Measurements from ENCODE around the gene SAMD11.
"Not testable (repeated sequence)": the region's sequence is repeated elsewhere in the genome, so short reads cannot be mapped to it uniquely, and the experiment has no call there.

- not testable (repeated sequence) for TF ChIP-seq CTCF (IDR thresholded peaks at IDR 0.05); EZH2 (IDR thresholded peaks at IDR 0.05; ENCODE audit: borderline replicate concordance, insufficient read depth, low read depth, low read length, poor library complexity, severe bottlenecking)
Observed at GRCh38 chr1:988061-988460, 64.3 kb downstream of the SAMD11 start.
